MCF 10A (cell line): ENCODE results near the gene EGFL8. TPM values are rescaled to one million over a fixed set of nuclear protein-coding genes. Genes with fewer than 3 reads are reported as not detected.
A peak's percentile ranks its signal among the peaks of the same experiment; 100 is the strongest.

Experiments used
- BruUV-seq: library from RNA; stranded (reverse); fragments of 400-500 nt; replicated peaks from 2 replicates; lab custom pipeline; 2021; lab: Mats Ljungman, UMichigan
- CTCF ChIA-PET: fragments of 300-600 bp; sonication (Branson Sonifier 250); formaldehyde crosslinking; extraction: SDS; loops from one replicate; lab custom pipeline; 2021; ENCODE audit warnings: antibody characterized with exemption, inconsistent platforms; lab: Yijun Ruan, JAX
- POLR2A ChIA-PET: fragments of 300-600, 350-650 bp; sonication (Branson Sonifier 250); formaldehyde crosslinking; extraction: SDS; loops from one replicate; lab custom pipeline; 2020; ENCODE audit warnings: antibody characterized with exemption, inconsistent platforms; lab: Yijun Ruan, JAX
- DNase-seq: peaks from one replicate; pipeline ENCODE4 v3.0.0-alpha.2; 2018; ENCODE audit not compliant: unreplicated experiment
- H3K27ac Mint-ChIP-seq: one replicate; pipeline ENCODE4 v1.8.0; 2022; ENCODE audit warnings: mild to moderate bottlenecking, low read depth, mixed read lengths; ENCODE audit not compliant: unreplicated experiment
- H3K27me3 Mint-ChIP-seq: one replicate; pipeline ENCODE4 v1.8.0; 2022; ENCODE audit warnings: mixed read lengths; ENCODE audit not compliant: insufficient read depth, unreplicated experiment
- H3K36me3 Mint-ChIP-seq: one replicate; pipeline ENCODE4 v1.8.0; 2022; ENCODE audit warnings: mild to moderate bottlenecking, moderate library complexity, mixed read lengths; ENCODE audit not compliant: insufficient read depth, unreplicated experiment
- H3K4me1 Mint-ChIP-seq: one replicate; pipeline ENCODE4 v1.8.0; 2022; ENCODE audit warnings: mixed read lengths; ENCODE audit not compliant: insufficient read depth, unreplicated experiment
- H3K4me3 Mint-ChIP-seq: one replicate; pipeline ENCODE4 v1.8.0; 2022; ENCODE audit warnings: mild to moderate bottlenecking, moderate library complexity, mixed read lengths; ENCODE audit not compliant: unreplicated experiment
- H3K9me3 Mint-ChIP-seq: one replicate; pipeline ENCODE4 v1.8.0; 2022; ENCODE audit warnings: mixed read lengths; ENCODE audit not compliant: unreplicated experiment
- intact Hi-C: fragments of 100-400 bp; cut with micrococcal nuclease; formaldehyde crosslinking; loops from 2 replicates; pipeline ENCODE4 v1.14.1; 2022
- total RNA-seq: library from RNA; stranded (reverse); gene quantifications from 2 replicates; pipeline ENCODE4 v1.2.3, GENCODE V29; 2022
- TF ChIP-seq, protein P1 (sequence below): fragments of 200-600 bp; IDR thresholded peaks from one replicate; pipeline ENCODE4 v1.8.0; 2022; ENCODE audit warnings: antibody characterized with exemption, mild to moderate bottlenecking; ENCODE audit not compliant: unreplicated experiment

The EGFL8 gene
- total RNA-seq, 1 experiment from 2014 or later = 3.1 TPM

- no TSS peak for BruUV-seq
- TF ChIP-seq, protein P1, sequence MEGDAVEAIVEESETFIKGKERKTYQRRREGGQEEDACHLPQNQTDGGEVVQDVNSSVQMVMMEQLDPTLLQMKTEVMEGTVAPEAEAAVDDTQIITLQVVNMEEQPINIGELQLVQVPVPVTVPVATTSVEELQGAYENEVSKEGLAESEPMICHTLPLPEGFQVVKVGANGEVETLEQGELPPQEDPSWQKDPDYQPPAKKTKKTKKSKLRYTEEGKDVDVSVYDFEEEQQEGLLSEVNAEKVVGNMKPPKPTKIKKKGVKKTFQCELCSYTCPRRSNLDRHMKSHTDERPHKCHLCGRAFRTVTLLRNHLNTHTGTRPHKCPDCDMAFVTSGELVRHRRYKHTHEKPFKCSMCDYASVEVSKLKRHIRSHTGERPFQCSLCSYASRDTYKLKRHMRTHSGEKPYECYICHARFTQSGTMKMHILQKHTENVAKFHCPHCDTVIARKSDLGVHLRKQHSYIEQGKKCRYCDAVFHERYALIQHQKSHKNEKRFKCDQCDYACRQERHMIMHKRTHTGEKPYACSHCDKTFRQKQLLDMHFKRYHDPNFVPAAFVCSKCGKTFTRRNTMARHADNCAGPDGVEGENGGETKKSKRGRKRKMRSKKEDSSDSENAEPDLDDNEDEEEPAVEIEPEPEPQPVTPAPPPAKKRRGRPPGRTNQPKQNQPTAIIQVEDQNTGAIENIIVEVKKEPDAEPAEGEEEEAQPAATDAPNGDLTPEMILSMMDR = no peak
- intact Hi-C loops = loop anchor here (5.0 kb wide), 1 partner anchor 130 kb away; no protein-coding TSS in a partner anchor
- H3K9me3 Mint-ChIP-seq = no peaks in the 10 kb centered on the region
- peaks cover 28% of the 10 kb centered on the region for H3K4me1 Mint-ChIP-seq
- POLR2A ChIA-PET = interaction anchor here (1.4 to 3.8 kb wide), 2 partner anchors 9 to 11 kb away, joined by 3 to 34 read pairs; partner anchors contain the start of genes ATF6B and FKBPL
- CTCF ChIA-PET = interaction anchor here (0.6 to 3.4 kb wide), 10 partner anchors 9 to 75 kb away, joined by 3 to 31 read pairs (median 4); partner anchors contain the start of genes FKBPL, GPSM3 and TNXB
- H3K4me3 Mint-ChIP-seq = no peak overlapping the region
- no peaks in the 10 kb centered on the region for H3K27me3 Mint-ChIP-seq
- H3K27ac Mint-ChIP-seq = no peak overlapping the region
- no peak for DNase-seq
- peaks cover 78% of the 10 kb centered on the region for H3K36me3 Mint-ChIP-seq
Measured at GRCh38 chr6:32117461-32117860, 46.9 kb upstream of the EGFL8 start.

- H3K36me3 Mint-ChIP-seq = peaks cover 77% of the 10 kb centered on the region
- intact Hi-C loops = loop anchor here (1.0 to 5.0 kb wide), 3 partner anchors 35 to 128 kb away; partner anchors contain the start of gene PPT2
- ChIA-PET POLR2A (interaction anchor here (0.7 to 3.8 kb wide), 9 partner anchors 9 to 853 kb away, joined by 3 to 34 read pairs (median 3); partner anchors contain the start of genes ATF6B, FKBPL and MICB), CTCF (interaction anchor here (0.6 to 3.4 kb wide), 32 partner anchors 8 to 680 kb away, joined by 3 to 31 read pairs (median 4); partner anchors contain the start of genes AGPAT1, DDAH2, EGFL8 and FKBPL)
- H3K27me3 Mint-ChIP-seq = no peaks in the 10 kb centered on the region
- peaks cover 28% of the 10 kb centered on the region for H3K4me1 Mint-ChIP-seq
- DNase-seq = peak; percentile 77
- no peak overlapping the region for H3K27ac Mint-ChIP-seq
- no TSS peak for BruUV-seq
- no peak overlapping the region for H3K4me3 Mint-ChIP-seq
- H3K9me3 Mint-ChIP-seq = no peaks in the 10 kb centered on the region
- TF ChIP-seq, protein P1 = peak; percentile 91
Measured at GRCh38 chr6:32118782-32119628, 45.4 kb upstream of the EGFL8 start.

- TF ChIP-seq, protein P1 = no peak
- Mint-ChIP-seq H3K27ac (no peak overlapping the region), H3K36me3 (peaks cover 87% of the 10 kb centered on the region), H3K4me3 (no peak overlapping the region), H3K4me1 (peaks cover 18% of the 10 kb centered on the region), H3K27me3 (no peaks in the 10 kb centered on the region), H3K9me3 (no peaks in the 10 kb centered on the region)
- ChIA-PET CTCF (interaction anchor here (0.6 to 0.7 kb wide), 2 partner anchors 20 to 36 kb away, joined by 4 to 6 read pairs; no protein-coding TSS in a partner anchor), POLR2A (no interaction called here)
- intact Hi-C loops = no loop called here
- no peak for DNase-seq
- no TSS peak for BruUV-seq
Measured at GRCh38 chr6:32120573-32121059, 43.8 kb upstream of the EGFL8 start.

DNA sequence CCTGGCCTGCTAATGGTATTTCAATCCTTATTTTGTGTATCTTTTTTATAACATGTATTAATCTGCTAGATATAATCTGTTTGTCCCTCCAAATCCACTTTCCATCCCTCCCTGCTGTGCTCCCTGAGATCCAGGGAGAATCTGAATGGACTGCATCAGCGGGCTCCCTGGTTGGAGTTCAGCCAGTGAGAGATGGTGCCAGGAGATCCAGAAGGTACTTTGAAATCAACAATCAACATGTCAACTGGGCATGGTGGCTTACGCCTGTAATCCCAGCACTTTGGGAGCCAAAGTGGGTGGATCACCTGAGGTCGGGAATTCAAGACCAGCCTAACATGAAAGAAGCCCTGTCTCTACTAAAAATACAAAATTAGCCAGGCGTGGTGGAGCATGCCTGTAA is 40.7 kb upstream of the EGFL8 start:
- H3K36me3 Mint-ChIP-seq = peaks cover 78% of the 10 kb centered on the region
- H3K9me3 Mint-ChIP-seq = no peaks in the 10 kb centered on the region
- no peaks in the 10 kb centered on the region for H3K27me3 Mint-ChIP-seq
- intact Hi-C loops = no loop called here
- POLR2A ChIA-PET = no interaction called here
- H3K4me3 Mint-ChIP-seq = no peak overlapping the region
- peak overlapping the region; percentile 1 for H3K27ac Mint-ChIP-seq
- H3K4me1 Mint-ChIP-seq = peaks cover 31% of the 10 kb centered on the region
- DNase-seq = no peak
- no TSS peak for BruUV-seq
- CTCF ChIA-PET = interaction anchor here (0.6 kb wide), 1 partner anchor 453 kb away, joined by 3 read pairs; no protein-coding TSS in a partner anchor
- TF ChIP-seq, protein P1 = no peak
